ENCODE results near the gene IL1RL2.

IL1RL2 gene

DNA sequence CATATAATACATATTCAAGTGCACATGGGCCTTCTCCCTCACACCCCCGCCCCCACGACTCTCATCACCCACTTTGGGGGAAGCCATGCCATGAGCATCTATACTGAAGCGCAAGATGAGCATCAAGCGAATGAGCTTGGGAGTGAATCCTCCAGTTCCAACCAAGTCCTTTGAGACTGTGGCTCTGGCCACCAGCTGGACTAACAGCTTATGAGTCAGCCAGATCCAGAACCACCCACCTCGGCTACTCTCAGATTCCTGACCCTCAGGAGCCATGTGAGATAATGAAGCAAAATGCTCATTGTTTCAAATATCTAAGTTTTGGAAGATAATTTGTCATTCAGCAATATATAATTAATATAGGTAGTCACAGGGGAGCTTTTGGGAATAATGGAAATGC, 102.3 kb downstream of the IL1RL2 start:
- Mint-ChIP-seq H3K9me3 (no peaks in the 10 kb centered on the region), H3K4me1 (peaks cover 2 to 16% of the 10 kb centered on the region in 2 donors), H3K27me3 (peaks cover 7 to 13% of the 10 kb centered on the region in 2 donors), H3K27ac (no peak overlapping the region), H3K4me3 (no peak overlapping the region), H3K36me3 (no peaks in the 10 kb centered on the region)
- no peak for ATAC-seq (replicated peaks)
- no peak for DNase-seq
